K562 (cell line): Measurements from ENCODE around the gene FAM20B. TPM values are rescaled to one million over a fixed set of nuclear protein-coding genes. Genes with fewer than 3 reads are reported as not detected.

ENCODE experiments used
- CBX1 ChIP-seq: sonication (generic); IDR thresholded peaks from 2 replicates; pipeline ENCODE4 v1.6.1; 2016; ENCODE audit warnings: antibody characterized with exemption, low read depth, mild to moderate bottlenecking
- GTF2E2 ChIP-seq: fragments of 200-800 bp; sonication (Bioruptor generic); IDR thresholded peaks from 2 replicates; pipeline ENCODE4 v1.6.1; 2016; ENCODE audit warnings: missing genetic modification characterization, missing compliant biosample characterization
- SNIP1 ChIP-seq: fragments of 450-650 bp; IDR thresholded peaks from 2 replicates; pipeline ENCODE4 v1.7.1; 2017; ENCODE audit warnings: low read depth, mild to moderate bottlenecking
- TSC22D4 ChIP-seq: fragments of 450-650 bp; IDR thresholded peaks from 2 replicates; pipeline ENCODE4 v1.6.1; 2016; ENCODE audit warnings: missing genetic modification characterization, missing biosample characterization, control low read depth
- ZBTB17 ChIP-seq: fragments of 450-650 bp; formaldehyde crosslinking; IDR thresholded peaks from 2 replicates; pipeline ENCODE4 v1.4.0; 2020; ENCODE audit warnings: mild to moderate bottlenecking
- polyA plus RNA-seq, 8 experiments: library from polyadenylated mRNA; depleted of rRNA in 4 of 8; stranded (reverse) in 5 of 8; unstranded in 3 of 8; fragments of >200 nt; fragmentation: Nextera tagmentation in 2 of 8; fragmentation: Illumina TruSeq in 1 of 8; extraction: Ambion mirVana in 2 of 8; extraction: Trizol in 1 of 8; gene quantifications; 2 replicates each; pipeline versions ENCODE4 v1.2.1 to v1.2.3, GENCODE V29; 2011 to 2014; ENCODE audit warnings: inconsistent platforms in 1 of 8, missing spikeins in 1 of 8
- total RNA-seq, 7 experiments: library from RNA; depleted of rRNA in 6 of 7; stranded (reverse); fragments of >200 nt in 6 of 7; fragmentation: Illumina TruSeq in 2 of 7; extraction: Trizol in 2 of 7; gene quantifications; 2 replicates each; pipeline versions ENCODE4 v1.2.1 to v1.2.3, GENCODE V29; 2011 to 2021; ENCODE audit warnings: low replicate concordance in 1 of 7
- TF ChIP-seq, protein P1 (sequence below), 2 experiments: fragments of 200-800 bp in 1 of 2; sonication (Bioruptor generic) in 1 of 2; sonication (generic) in 1 of 2; formaldehyde crosslinking in 1 of 2; IDR thresholded peaks in 1 of 2; conservative IDR thresholded peaks in 1 of 2; 2 replicates each; pipeline versions ENCODE4 v1.5.0 to v1.6.1; 2016 to 2020; ENCODE audit warnings: missing compliant biosample characterization in 1 of 2, missing genetic modification characterization in 1 of 2, missing genetic modification reagents in 1 of 2
- TF ChIP-seq, protein P2 (sequence below): IDR thresholded peaks from 2 replicates; pipeline ENCODE4 v1.6.1; 2012; ENCODE audit warnings: low read depth, low read length, improper control_type of control experiment, borderline replicate concordance

FAM20B gene
- total and polyA plus RNA-seq, 9 of the 15 experiments (the other 6 are each of a cell fraction or from before 2014, with no cell fraction given) = 7.2 to 67.5 (median 42.9) TPM

DNA sequence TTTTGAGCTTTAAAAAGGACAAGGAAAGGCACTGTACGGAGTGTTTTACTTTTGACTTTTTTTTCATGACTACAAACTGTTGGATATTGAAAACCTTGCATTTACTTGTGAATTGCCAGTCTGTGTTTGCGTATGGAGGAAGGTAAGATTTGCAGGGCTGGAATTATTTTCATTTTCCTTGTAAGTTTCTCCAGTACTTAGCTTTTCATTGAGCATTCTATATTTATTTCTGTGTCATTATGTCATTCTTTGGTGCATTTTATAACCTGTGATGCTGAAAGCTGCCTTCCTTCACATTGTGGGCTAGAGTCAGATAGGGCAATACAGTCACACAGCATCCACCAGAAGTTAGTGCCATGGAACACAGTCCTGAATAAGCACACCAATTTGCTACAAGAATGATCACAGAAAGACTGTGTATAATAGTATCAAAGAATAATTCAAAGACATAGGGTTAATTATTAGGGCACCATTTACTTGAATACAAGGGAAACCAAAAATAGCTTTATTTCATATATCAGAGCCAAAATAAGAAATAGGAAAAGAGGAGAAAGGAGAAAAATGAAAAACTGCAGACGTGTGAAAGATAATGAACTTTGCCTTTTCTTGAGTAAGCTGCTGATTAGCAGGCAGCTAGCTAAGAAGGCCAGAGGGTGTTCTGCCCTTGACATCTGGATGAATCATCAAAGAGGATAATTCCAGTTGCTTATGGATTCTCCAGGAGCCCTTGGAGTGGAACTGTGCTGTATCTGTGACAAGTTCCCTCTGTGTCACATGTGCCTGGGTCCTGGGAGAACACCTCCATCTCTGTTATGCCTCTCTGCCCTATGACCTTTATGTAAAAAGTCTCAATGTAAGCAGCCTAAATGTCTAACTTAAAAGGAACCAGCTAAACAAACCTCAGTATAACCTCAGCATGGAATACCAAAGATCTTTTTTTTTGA lies 8.0 kb upstream of the FAM20B start (continued):
- TF ChIP-seq, protein P1, sequence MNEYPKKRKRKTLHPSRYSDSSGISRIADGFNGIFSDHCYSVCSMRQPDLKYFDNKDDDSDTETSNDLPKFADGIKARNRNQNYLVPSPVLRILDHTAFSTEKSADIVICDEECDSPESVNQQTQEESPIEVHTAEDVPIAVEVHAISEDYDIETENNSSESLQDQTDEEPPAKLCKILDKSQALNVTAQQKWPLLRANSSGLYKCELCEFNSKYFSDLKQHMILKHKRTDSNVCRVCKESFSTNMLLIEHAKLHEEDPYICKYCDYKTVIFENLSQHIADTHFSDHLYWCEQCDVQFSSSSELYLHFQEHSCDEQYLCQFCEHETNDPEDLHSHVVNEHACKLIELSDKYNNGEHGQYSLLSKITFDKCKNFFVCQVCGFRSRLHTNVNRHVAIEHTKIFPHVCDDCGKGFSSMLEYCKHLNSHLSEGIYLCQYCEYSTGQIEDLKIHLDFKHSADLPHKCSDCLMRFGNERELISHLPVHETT (CRISPR knock-in tag; conservative IDR thresholded peaks at IDR 0.05 in 1 of 2, IDR thresholded peaks at IDR 0.05 in 1 of 2) = 0 out of 4 replicates have a peak, but pooled peaks of 1 of the 2 experiments have one; percentile 69
- no peak for TF ChIP-seq GTF2E2
- no peak for TF ChIP-seq TSC22D4 (tag)
- TF ChIP-seq CBX1 = no peak
- no peak for TF ChIP-seq SNIP1
- TF ChIP-seq, protein P2, sequence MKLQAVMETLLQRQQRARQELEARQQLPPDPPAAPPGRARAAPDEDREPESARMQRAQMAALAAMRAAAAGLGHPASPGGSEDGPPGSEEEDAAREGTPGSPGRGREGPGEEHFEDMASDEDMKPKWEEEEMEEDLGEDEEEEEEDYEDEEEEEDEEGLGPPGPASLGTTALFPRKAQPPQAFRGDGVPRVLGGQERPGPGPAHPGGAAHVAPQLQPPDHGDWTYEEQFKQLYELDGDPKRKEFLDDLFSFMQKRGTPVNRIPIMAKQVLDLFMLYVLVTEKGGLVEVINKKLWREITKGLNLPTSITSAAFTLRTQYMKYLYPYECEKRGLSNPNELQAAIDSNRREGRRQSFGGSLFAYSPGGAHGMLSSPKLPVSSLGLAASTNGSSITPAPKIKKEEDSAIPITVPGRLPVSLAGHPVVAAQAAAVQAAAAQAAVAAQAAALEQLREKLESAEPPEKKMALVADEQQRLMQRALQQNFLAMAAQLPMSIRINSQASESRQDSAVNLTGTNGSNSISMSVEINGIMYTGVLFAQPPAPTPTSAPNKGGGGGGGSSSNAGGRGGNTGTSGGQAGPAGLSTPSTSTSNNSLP = no peak
- TF ChIP-seq ZBTB17 (CRISPR knock-in tag) = no peak
